Stimulated activated naive CD8-positive, alpha-beta T cell treated with anti-CD3 and anti-CD28 coated beads, Interleukin-15, Interleukin-2, amounts not matched to agents 100 ng/mL and 50 ng/mL, for 24 hours (primary cell): Measurements from ENCODE around the gene PDE9A.

ENCODE experiments used
- H3K27ac Mint-ChIP-seq: one replicate; pipeline ENCODE4 v1.8.0; 2021; ENCODE audit warnings: mild to moderate bottlenecking, mixed read lengths
- H3K27me3 Mint-ChIP-seq: one replicate; pipeline ENCODE4 v1.8.0; 2021; ENCODE audit warnings: mixed read lengths
- H3K36me3 Mint-ChIP-seq: one replicate; pipeline ENCODE4 v1.8.0; 2021; ENCODE audit warnings: low read depth, mixed read lengths
- H3K4me1 Mint-ChIP-seq: one replicate; pipeline ENCODE4 v1.8.0; 2021; ENCODE audit warnings: low read depth, mixed read lengths
- H3K4me3 Mint-ChIP-seq: one replicate; pipeline ENCODE4 v1.8.0; 2021; ENCODE audit warnings: mild to moderate bottlenecking, mixed read lengths
- H3K9me3 Mint-ChIP-seq: one replicate; pipeline ENCODE4 v1.8.0; 2021; ENCODE audit warnings: mixed read lengths

PDE9A gene

DNA sequence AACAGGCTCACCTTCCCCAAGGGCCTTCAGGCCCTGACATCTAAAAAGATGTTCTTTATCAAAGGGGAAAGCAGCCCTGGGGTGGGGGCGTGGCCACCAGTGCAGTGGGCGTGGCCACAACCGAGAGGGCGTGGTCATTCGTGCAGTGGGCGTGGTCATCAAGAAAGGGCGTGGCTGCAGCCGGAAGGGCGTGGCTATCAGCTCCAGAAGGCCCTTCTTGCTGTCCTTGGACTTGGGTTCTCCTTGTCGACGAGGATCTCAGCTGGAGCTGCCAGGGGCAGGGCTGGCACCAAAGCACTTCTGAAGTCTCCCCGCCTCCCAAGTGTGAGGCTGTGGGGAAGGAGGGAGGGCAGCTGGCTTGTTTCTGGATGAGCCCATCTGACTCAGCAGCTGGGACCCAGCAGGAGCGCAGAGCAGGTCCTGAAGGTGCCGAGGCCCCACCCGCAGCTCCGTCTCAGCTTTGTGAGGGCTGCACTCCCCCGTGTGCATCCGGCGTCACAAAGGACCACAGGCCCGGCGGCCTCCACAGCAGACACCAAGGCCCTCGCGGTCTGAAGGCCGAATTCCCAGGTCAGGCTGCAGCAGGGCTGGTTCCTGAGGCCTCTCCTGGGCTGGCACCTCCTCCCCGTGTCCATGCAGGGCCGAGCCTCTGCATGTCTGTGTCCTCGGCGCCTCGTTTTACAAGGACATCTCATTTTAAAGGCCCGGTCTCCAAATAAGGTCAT is 12.8 kb downstream of the PDE9A start:
- no peaks in the 10 kb centered on the region for H3K36me3 Mint-ChIP-seq
- H3K27ac Mint-ChIP-seq, result no peak overlapping the region
- H3K27me3 Mint-ChIP-seq, result no peaks in the 10 kb centered on the region
- H3K9me3 Mint-ChIP-seq, result no peaks in the 10 kb centered on the region
- H3K4me1 Mint-ChIP-seq, result no peaks in the 10 kb centered on the region
- no peak overlapping the region for H3K4me3 Mint-ChIP-seq

DNA sequence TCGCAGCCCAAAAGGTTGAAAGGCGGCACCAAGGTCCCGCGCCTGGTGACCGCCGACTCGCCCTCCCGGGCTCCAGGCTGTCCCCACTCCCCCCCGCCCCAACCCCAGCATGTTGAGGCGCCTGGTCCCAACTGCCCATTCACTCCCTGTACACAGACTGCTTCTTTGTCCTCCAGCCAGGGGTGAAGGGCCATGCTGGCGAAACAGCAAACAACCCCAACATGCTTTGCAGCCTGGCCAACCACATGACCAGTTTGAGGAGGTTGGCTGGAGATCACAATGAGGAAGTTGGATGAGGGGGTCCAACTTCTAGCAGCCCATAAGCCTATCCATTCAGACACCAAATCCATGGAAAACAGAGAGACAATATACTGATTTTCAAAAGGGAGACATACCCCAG is 13.5 kb downstream of the PDE9A start:
- no peak overlapping the region for H3K4me3 Mint-ChIP-seq
- H3K4me1 Mint-ChIP-seq, result no peaks in the 10 kb centered on the region
- no peaks in the 10 kb centered on the region for H3K27me3 Mint-ChIP-seq
- H3K27ac Mint-ChIP-seq, result no peak overlapping the region
- no peaks in the 10 kb centered on the region for H3K9me3 Mint-ChIP-seq
- no peaks in the 10 kb centered on the region for H3K36me3 Mint-ChIP-seq

GRCh38 chr21:42668298-42668992 is 15.0 kb downstream of the PDE9A start:
- Mint-ChIP-seq H3K4me1 (peaks cover 8% of the 10 kb centered on the region), H3K36me3 (no peaks in the 10 kb centered on the region), H3K4me3 (no peak overlapping the region), H3K9me3 (no peaks in the 10 kb centered on the region), H3K27ac (no peak overlapping the region), H3K27me3 (no peaks in the 10 kb centered on the region)

GRCh38 chr21:42669041-42669440 is 15.6 kb downstream of the PDE9A start:
- Mint-ChIP-seq H3K36me3 (no peaks in the 10 kb centered on the region), H3K27ac (no peak overlapping the region)

DNA sequence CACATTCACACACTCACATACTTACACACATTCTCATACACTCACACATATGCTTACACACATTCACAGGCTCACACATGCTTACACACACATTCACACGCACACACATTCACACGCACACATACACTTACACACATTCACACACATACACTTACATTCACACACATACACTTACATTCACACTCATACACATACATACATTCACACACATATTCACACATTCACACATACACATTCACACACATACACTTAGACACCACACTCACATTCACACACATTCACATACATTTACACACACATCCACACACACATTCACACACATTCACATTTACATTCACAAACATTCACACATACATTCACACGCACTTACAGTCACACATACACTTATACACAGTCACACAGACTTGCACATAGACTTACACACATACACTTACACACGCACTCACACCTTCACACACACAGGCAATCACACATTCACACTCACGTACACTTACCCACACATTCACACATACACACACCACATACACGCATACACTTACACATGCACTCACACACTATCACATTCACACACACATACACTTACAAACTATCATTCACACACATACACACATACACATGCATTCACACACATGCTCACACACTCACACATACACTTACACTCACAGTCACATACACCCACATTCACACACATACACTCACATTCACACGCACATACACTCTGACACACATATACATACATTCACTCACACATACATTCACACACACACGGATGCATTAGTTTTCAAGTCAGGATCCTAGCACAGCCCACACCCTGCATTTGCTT is 16.8 kb downstream of the PDE9A start:
- Mint-ChIP-seq H3K36me3 (no peaks in the 10 kb centered on the region), H3K27ac (no peak overlapping the region), H3K27me3 (no peaks in the 10 kb centered on the region), H3K4me1 (peaks cover 8% of the 10 kb centered on the region), H3K4me3 (no peak overlapping the region), H3K9me3 (no peaks in the 10 kb centered on the region)

More at GRCh38 chr21:42669041-42669440, 15.6 kb downstream of the PDE9A start:
- H3K4me3 Mint-ChIP-seq, result no peak overlapping the region
- peaks cover 8% of the 10 kb centered on the region for H3K4me1 Mint-ChIP-seq
- no peaks in the 10 kb centered on the region for H3K27me3 Mint-ChIP-seq
- no peaks in the 10 kb centered on the region for H3K9me3 Mint-ChIP-seq

- Mint-ChIP-seq H3K4me1 (peaks cover 8% of the 10 kb centered on the region), H3K27ac (no peak overlapping the region), H3K27me3 (no peaks in the 10 kb centered on the region), H3K36me3 (no peaks in the 10 kb centered on the region), H3K4me3 (no peak overlapping the region), H3K9me3 (no peaks in the 10 kb centered on the region)
Measured at GRCh38 chr21:42670884-42671283, 17.5 kb downstream of the PDE9A start.

DNA sequence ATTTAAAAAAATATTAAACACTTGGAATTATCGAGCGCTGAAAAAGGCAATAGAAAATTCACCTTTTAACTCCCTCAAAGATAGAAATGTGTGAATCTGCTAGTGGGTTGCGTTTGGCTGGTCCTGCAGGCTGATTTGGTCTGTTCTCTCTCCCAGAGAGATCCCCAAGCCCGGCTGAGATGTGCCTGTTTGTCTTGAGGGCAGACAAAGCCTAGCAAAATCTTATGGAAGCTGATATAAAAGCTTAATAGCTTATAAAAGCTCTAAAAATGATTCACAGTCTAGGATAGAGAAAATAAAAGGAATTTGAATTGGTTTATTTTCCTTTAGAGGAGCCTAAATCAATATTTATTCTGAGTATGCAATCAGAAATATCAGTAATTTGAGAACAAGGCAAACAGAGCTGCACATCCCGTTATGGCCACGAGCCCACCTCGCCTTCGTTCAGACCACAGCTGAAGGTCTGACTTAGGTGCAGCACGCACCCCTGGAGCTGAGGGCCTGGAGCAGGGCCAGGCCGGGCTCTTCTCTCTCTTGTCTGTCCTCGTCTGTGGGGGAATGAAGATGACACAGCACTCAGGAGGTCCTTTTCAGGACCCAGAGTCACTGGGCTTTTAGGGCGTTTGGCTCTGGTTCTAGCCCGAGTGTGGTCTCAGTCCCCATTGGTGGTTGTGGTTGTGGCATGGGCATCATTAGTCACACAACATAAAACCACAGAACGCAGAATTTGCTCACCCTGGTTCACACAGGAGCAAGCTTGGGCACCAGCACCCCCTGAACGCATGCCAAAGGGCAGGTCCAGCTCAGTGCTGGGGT is 18.6 kb downstream of the PDE9A start:
- Mint-ChIP-seq H3K27me3 (no peaks in the 10 kb centered on the region), H3K4me1 (peaks cover 8% of the 10 kb centered on the region), H3K4me3 (no peak overlapping the region), H3K27ac (peak overlapping the region; percentile 18), H3K36me3 (no peaks in the 10 kb centered on the region), H3K9me3 (no peaks in the 10 kb centered on the region)

DNA sequence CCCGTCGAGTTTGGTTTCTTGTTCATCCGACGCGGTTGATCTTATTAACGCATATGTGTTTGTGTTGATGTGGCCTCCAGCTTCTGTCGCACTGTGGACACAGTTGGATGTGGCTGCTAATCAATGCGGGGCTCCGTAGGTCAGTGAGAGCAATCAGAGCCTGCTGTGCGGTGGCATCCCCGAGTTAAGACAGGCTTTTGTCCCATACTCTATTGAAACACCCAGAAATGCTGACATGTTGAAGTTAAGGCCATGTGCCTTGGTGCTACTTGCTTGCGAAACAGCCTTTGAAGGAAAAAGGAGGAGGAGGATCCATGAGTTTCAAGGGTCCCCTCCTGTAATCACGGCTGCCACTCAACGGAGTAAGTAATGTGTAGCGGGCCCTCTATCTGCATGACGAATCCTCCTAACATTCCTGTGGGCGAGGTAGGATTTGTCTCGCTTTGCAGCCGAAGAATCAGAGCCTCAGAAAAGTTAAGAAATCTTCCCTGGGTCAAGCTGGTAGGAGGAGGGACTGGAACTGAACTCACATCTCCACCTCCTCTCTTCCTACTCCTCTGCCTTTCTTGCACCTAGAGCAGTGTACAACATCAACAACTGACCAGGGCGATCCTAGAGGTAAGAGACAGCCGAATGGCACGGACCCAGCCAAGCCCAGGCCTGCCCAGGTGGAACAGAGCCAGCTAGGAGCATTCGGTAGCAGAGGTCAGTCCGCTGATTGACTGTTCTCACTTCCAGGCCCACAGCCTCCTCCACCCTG is 19.5 kb downstream of the PDE9A start:
- Mint-ChIP-seq H3K9me3 (no peaks in the 10 kb centered on the region), H3K4me3 (no peak overlapping the region), H3K27ac (no peak overlapping the region), H3K4me1 (peaks cover 12% of the 10 kb centered on the region), H3K27me3 (no peaks in the 10 kb centered on the region), H3K36me3 (no peaks in the 10 kb centered on the region)

DNA sequence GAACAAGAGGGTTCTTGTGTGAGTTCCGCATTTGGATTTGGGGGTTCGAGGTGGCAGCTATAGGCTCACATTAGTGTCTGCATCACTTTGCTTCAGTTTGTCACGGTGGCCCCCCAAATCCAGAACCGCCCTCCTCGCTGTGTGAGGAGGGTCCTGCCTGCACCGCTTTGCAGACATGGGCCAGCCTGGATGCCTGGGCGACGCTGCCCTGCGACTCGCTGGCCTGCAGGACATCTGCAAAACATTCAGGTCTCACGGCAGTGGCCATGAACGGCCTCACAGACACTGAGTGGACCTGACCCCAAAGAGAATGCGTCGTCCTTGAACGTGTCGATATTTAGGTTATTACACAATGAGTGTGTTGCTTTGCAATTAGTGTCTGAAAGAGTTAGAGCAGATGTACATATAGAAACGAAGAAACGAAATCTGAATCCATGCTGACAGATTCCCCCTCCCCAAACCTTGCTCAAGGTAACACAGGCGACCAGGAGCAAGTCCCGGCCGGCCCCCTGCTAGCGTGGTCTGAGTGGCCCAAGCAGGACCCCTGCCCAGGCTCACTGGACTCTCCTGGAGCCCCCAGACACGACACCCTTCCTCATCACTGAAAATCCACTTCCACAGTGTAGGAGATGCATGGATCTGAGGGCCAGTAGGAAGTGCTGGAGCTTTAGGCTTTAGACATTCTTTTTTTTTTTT is 20.4 kb downstream of the PDE9A start:
- H3K36me3 Mint-ChIP-seq, result no peaks in the 10 kb centered on the region
- no peak overlapping the region for H3K27ac Mint-ChIP-seq
- no peaks in the 10 kb centered on the region for H3K27me3 Mint-ChIP-seq
- H3K4me3 Mint-ChIP-seq, result no peak overlapping the region
- H3K4me1 Mint-ChIP-seq, result peaks cover 21% of the 10 kb centered on the region
- H3K9me3 Mint-ChIP-seq, result no peaks in the 10 kb centered on the region

DNA sequence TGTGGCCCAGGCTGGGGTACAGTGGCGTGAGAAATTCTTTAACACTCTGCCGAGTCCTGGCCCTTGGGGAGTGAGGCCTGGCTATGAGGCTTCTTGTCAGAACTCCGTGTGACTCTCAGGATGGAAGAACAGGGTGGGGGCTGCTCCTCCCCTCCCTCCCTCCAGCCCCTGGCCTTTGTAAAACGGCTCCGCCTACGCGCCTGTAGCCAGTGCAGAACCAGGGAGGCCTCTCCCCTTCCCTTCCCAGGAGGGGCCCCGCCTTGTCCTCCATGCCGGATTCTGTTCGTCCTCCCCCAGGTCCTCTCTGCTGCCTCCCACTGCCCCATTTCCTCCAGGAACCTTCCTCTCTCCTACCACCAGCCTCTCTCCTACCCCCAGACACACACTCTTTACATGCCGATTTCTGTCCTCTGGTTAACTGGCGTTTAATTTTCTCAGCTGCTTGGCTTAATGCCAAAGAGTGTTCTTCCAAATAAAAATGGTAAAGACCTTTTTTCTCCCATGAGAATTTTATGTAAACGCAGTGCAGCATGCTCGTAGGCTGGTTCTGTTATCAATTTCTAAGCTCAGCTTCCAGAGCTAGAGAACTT is 21.0 kb downstream of the PDE9A start:
- H3K4me3 Mint-ChIP-seq, result no peak overlapping the region
- no peaks in the 10 kb centered on the region for H3K27me3 Mint-ChIP-seq
- no peaks in the 10 kb centered on the region for H3K36me3 Mint-ChIP-seq
- peaks cover 21% of the 10 kb centered on the region for H3K4me1 Mint-ChIP-seq
- no peaks in the 10 kb centered on the region for H3K9me3 Mint-ChIP-seq
- no peak overlapping the region for H3K27ac Mint-ChIP-seq

DNA sequence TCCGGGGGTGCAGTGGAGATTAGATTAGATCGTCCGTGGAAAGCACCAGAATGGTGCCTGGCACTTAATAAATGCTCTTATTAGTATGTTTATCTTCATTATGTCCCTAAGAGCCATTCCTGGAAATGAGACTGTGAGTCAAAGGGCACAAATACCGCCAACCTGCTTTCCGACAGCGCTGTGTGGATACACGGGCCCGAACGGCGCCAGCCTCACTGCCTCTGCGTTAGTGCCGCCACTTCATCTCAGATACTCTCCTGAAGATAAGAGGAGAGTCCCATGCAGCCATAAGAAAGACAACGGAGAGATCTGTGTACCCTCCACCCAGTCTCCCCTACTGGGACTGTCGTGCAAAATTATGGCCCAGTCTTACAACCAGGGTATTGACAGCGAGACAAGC is 22.0 kb downstream of the PDE9A start:
- Mint-ChIP-seq H3K36me3 (no peaks in the 10 kb centered on the region), H3K9me3 (no peaks in the 10 kb centered on the region), H3K27me3 (no peaks in the 10 kb centered on the region), H3K27ac (no peak overlapping the region), H3K4me1 (peaks cover 21% of the 10 kb centered on the region), H3K4me3 (no peak overlapping the region)

GRCh38 chr21:42676808-42677207 is 23.4 kb downstream of the PDE9A start:
- no peak overlapping the region for H3K4me3 Mint-ChIP-seq
- no peaks in the 10 kb centered on the region for H3K9me3 Mint-ChIP-seq
- peaks cover 33% of the 10 kb centered on the region for H3K4me1 Mint-ChIP-seq
- no peak overlapping the region for H3K27ac Mint-ChIP-seq
- no peaks in the 10 kb centered on the region for H3K27me3 Mint-ChIP-seq
- H3K36me3 Mint-ChIP-seq, result no peaks in the 10 kb centered on the region
